Epithelial cell of prostate (primary cell): Measurements from ENCODE around the gene CFAP91.
"Not testable (repeated sequence)": the region's sequence is repeated elsewhere in the genome, so short reads cannot be mapped to it uniquely, and the experiment has no call there.

Experiments used
- DNase-seq: peaks from one replicate; pipeline ENCODE4 v3.0.0-alpha.2; 2011; ENCODE audit warnings: low read depth, low spot score
- H3K27ac ChIP-seq: fragments of 450-650 bp; 2 replicates; pipeline ENCODE4 v1.5.1; 2017; ENCODE audit warnings: mild to moderate bottlenecking

The CFAP91 gene

GRCh38 chr3:119676771-119677640, 25.8 kb upstream of the CFAP91 start, which contains the start of gene COX17:
COX17 (minus strand) TSS chr3:119677406; CDS start chr3:119677310, 96 bp downstream.
- H3K27ac ChIP-seq, result peak within 1 kb of the TSS; percentile 83
- peak; percentile 80 for DNase-seq

GRCh38 chr3:119677641-119677934, 25.2 kb upstream of the CFAP91 start:
- no peak for DNase-seq
- H3K27ac ChIP-seq, result peak overlapping the region; percentile 83

- H3K27ac ChIP-seq, result not testable (repeated sequence)
These were observed 24.6 kb upstream of the CFAP91 start for GRCh38 chr3:119678209-119678608.

GRCh38 chr3:119679874-119680273, 22.9 kb upstream of the CFAP91 start:
- DNase-seq, result no peak
- H3K27ac ChIP-seq, result no peak overlapping the region

More at GRCh38 chr3:119678209-119678608, 24.6 kb upstream of the CFAP91 start:
- not testable (repeated sequence) for DNase-seq

- DNase-seq, result no peak
These were observed 21.5 kb upstream of the CFAP91 start for GRCh38 chr3:119681279-119681678.

GRCh38 chr3:119683421-119683820, 19.4 kb upstream of the CFAP91 start:
- no peak overlapping the region for H3K27ac ChIP-seq
- no peak for DNase-seq

More at GRCh38 chr3:119681279-119681678, 21.5 kb upstream of the CFAP91 start:
- H3K27ac ChIP-seq, result no peak overlapping the region

- no peak for DNase-seq
- H3K27ac ChIP-seq, result no peak overlapping the region
These were observed 12.7 kb upstream of the CFAP91 start for GRCh38 chr3:119690043-119690656.

- no peak overlapping the region for H3K27ac ChIP-seq
- DNase-seq, result no peak
These were observed 7.3 kb upstream of the CFAP91 start for GRCh38 chr3:119695480-119695879.

- H3K27ac ChIP-seq, result no peak overlapping the region
- DNase-seq, result no peak
These were observed 5.4 kb upstream of the CFAP91 start for GRCh38 chr3:119697394-119697793.

GRCh38 chr3:119700269-119700919, 2.4 kb upstream of the CFAP91 start:
- no peak overlapping the region for H3K27ac ChIP-seq
- no peak for DNase-seq

GRCh38 chr3:119700920-119701734, 1.7 kb upstream of the CFAP91 start:
- no peak for DNase-seq
- no peak overlapping the region for H3K27ac ChIP-seq

GRCh38 chr3:119703820-119704531, 1.2 kb downstream of the CFAP91 start:
- no peak for DNase-seq
- no peak overlapping the region for H3K27ac ChIP-seq

GRCh38 chr3:119715105-119715504, 12.3 kb downstream of the CFAP91 start:
- no peak overlapping the region for H3K27ac ChIP-seq
- DNase-seq, result no peak

- no peak overlapping the region for H3K27ac ChIP-seq
- DNase-seq, result no peak
These were observed 14.2 kb downstream of the CFAP91 start for GRCh38 chr3:119716998-119717397.

- no peak overlapping the region for H3K27ac ChIP-seq
- no peak for DNase-seq
These were observed 14.7 kb downstream of the CFAP91 start for GRCh38 chr3:119717520-119717919.

GRCh38 chr3:119723022-119723421, 20.2 kb downstream of the CFAP91 start:
- H3K27ac ChIP-seq, result no peak overlapping the region
- no peak for DNase-seq

- no peak for DNase-seq
- H3K27ac ChIP-seq, result no peak overlapping the region
These were observed 24.1 kb downstream of the CFAP91 start for GRCh38 chr3:119726909-119727308.

GRCh38 chr3:119729996-119730395, 27.2 kb downstream of the CFAP91 start:
- no peak overlapping the region for H3K27ac ChIP-seq
- DNase-seq, result no peak

- H3K27ac ChIP-seq, result no peak overlapping the region
- DNase-seq, result no peak
These were observed 28.9 kb downstream of the CFAP91 start for GRCh38 chr3:119731560-119732343.
